ENCODE data around the gene TOP3B. TPM values are rescaled to one million over a fixed set of nuclear protein-coding genes. Genes with fewer than 3 reads are reported as not detected.

Gene TOP3B
- total and polyA plus RNA-seq, 9 of the 15 experiments (the other 6 are each of a cell fraction or from before 2014, with no cell fraction given) = 3.0 to 188 (median 112) TPM

GRCh38 chr22:21922370-21923162 is 60.0 kb downstream of the TOP3B start (continued):
- TF ChIP-seq NFE2 (IDR thresholded peaks at IDR 0.05; ENCODE audit: low read depth) (0 out of 2 replicates have a peak, but pooled peaks have one; percentile 2), UBTF (IDR thresholded peaks at IDR 0.05; ENCODE audit: borderline replicate concordance in 1 of 2, low read depth in 2 of 2, low read length in 2 of 2) (no peak), CBFB (CRISPR knock-in tag; IDR thresholded peaks at IDR 0.05) (0 out of 2 replicates have a peak, but pooled peaks have one; percentile 46), CBFA2T2 (conservative IDR thresholded peaks at IDR 0.05) (no peak), ZNF143 (CRISPR knock-in tag; IDR thresholded peaks at IDR 0.05) (peak; percentile 28; the same call in 1 of the 2 replicates), SAFB (IDR thresholded peaks at IDR 0.05; ENCODE audit: borderline replicate concordance, low read depth, low read length) (no peak), HDAC8 (tag; IDR thresholded peaks at IDR 0.05) (0 out of 2 replicates have a peak, but pooled peaks have one; percentile 44), ZBTB40 (IDR thresholded peaks at IDR 0.05) (no peak), ZBTB40 (CRISPR knock-in tag; IDR thresholded peaks at IDR 0.05) (0 out of 2 replicates have a peak, but pooled peaks have one; percentile 9), TAF15 (IDR thresholded peaks at IDR 0.05; ENCODE audit: low read depth, low read length) (0 out of 2 replicates have a peak, but pooled peaks have one; percentile 63), PHF8 (IDR thresholded peaks at IDR 0.05; ENCODE audit: borderline replicate concordance, low read length) (peak; percentile 17; the same call in 1 of the 2 replicates), TEAD4 (IDR thresholded peaks at IDR 0.05; ENCODE audit: low read length) (no peak), TEAD4 (CRISPR knock-in tag; IDR thresholded peaks at IDR 0.05; ENCODE audit: borderline replicate concordance) (0 out of 2 replicates have a peak, but pooled peaks have one; percentile 72), PRPF4 (IDR thresholded peaks at IDR 0.05; ENCODE audit: insufficient read depth, low read depth, low read length, poor library complexity, severe bottlenecking) (no peak), ERF (CRISPR knock-in tag; IDR thresholded peaks at IDR 0.05) (no peak), POLR2A (conservative IDR thresholded peaks at IDR 0.05) (peak; percentile 7; the same call in 1 of the 2 replicates), RBFOX2 (IDR thresholded peaks at IDR 0.05; ENCODE audit: low read depth, low read length) (peak; percentile 38; the same call in 1 of the 2 replicates)
